K562 (cell line): Measurements from ENCODE around the gene CHKB. TPM values are rescaled to one million over a fixed set of nuclear protein-coding genes. Genes with fewer than 3 reads are reported as not detected.

Experiments
- ATAC-seq: fragments of 200-7000 bp; cut with Tn5 transposase; 3 replicates; pipeline ENCODE4 v1.9.1; 2020; ENCODE audit warnings: moderate library complexity
- BruUV-seq: library from RNA; stranded (reverse); fragments of 400-500 nt; replicated peaks from 2 replicates; lab custom pipeline; 2021; lab: Mats Ljungman, UMichigan
- CTCF ChIA-PET: fragments of 300-600 bp; formaldehyde crosslinking; extraction: SDS; loops from one replicate; lab custom pipeline; 2021; ENCODE audit warnings: low intra/inter-chr PET ratio; lab: Yijun Ruan, JAX
- POLR2A ChIA-PET: fragments of 300-600, 350-650 bp; sonication (Branson Sonifier 250); formaldehyde crosslinking; extraction: SDS; loops from one replicate; lab custom pipeline; 2021; ENCODE audit warnings: antibody characterized with exemption, inconsistent platforms; lab: Yijun Ruan, JAX
- DNase-seq, 4 experiments: peaks; one replicate each; pipeline versions ENCODE4 v3.0.0 to v3.0.0-alpha.2; 2011 to 2018; ENCODE audit warnings: low spot score in 3 of 4, mixed read lengths in 3 of 4; ENCODE audit errors: extremely low read depth in 1 of 4
- FAIRE-seq: peaks from 2 replicates; lab custom pipeline; 2011; peaks lifted over from hg19 to GRCh38; lab: Jason Lieb, UNC
- H2AFZ ChIP-seq: 2 replicates; pipeline ENCODE4 v1.6.0; 2011; ENCODE audit warnings: low read depth, low read length, control low read depth, inconsistent platforms
- H3K27ac ChIP-seq: fragments of 200-600 bp; 3 replicates; pipeline ENCODE4 v1.8.0; 2011; ENCODE audit warnings: low read depth, mild to moderate bottlenecking, control low read depth, inconsistent platforms, low read length, moderate library complexity, mixed read lengths; ENCODE audit errors: extremely low read depth
- H3K27me3 ChIP-seq, 2 experiments: fragments of 300-600 bp in 1 of 2; 2 replicates in 1 of 2; 3 replicates in 1 of 2; pipeline versions ENCODE4 v1.6.0 to v1.8.0; 2011; ENCODE audit warnings: inconsistent platforms in 2 of 2, low read length in 2 of 2, mild to moderate bottlenecking in 1 of 2, mixed read lengths in 1 of 2, moderate library complexity in 1 of 2; ENCODE audit not compliant: control insufficient read depth in 2 of 2, insufficient read depth in 2 of 2
- H3K36me3 ChIP-seq: fragments of 300-600 bp; 3 replicates; pipeline ENCODE4 v1.8.0; 2011; ENCODE audit warnings: mild to moderate bottlenecking, low read length, inconsistent platforms; ENCODE audit not compliant: control insufficient read depth, insufficient read depth
- H3K4me1 ChIP-seq, 2 experiments: fragments of 200-600 bp in 1 of 2; replicated peaks in 1 of 2; 2 replicates in 1 of 2; 3 replicates in 1 of 2; pipeline versions ENCODE4 v1.5.1 to v1.8.0; 2011; ENCODE audit warnings: inconsistent platforms in 2 of 2, low read length in 2 of 2, mild to moderate bottlenecking in 1 of 2, mixed read lengths in 1 of 2, moderate library complexity in 1 of 2; ENCODE audit not compliant: control insufficient read depth in 2 of 2, insufficient read depth in 2 of 2
- H3K4me2 ChIP-seq: 2 replicates; pipeline ENCODE4 v1.6.1; 2011; ENCODE audit warnings: low read length, control low read depth, inconsistent platforms, mixed read lengths; ENCODE audit not compliant: insufficient read depth
- H3K4me3 ChIP-seq: fragments of 200-600 bp; sonication (generic), shearing (Covaris generic); 2 replicates; pipeline ENCODE4 v1.5.1; 2016; ENCODE audit warnings: control low read depth, inconsistent platforms
- H3K79me2 ChIP-seq: fragments of 200-600 bp; 3 replicates; pipeline ENCODE4 v1.8.0; 2011; ENCODE audit warnings: low read length, inconsistent platforms; ENCODE audit not compliant: control insufficient read depth, insufficient read depth
- H3K9ac ChIP-seq, 2 experiments: 2 replicates each; pipeline versions ENCODE4 v1.6.0 to v1.6.1; 2011; ENCODE audit warnings: low read depth in 2 of 2, low read length in 2 of 2, control low read depth in 1 of 2, inconsistent platforms in 1 of 2, mild to moderate bottlenecking in 1 of 2, mixed read lengths in 1 of 2; ENCODE audit not compliant: insufficient read depth in 1 of 2
- H3K9me1 ChIP-seq: one replicate; pipeline ENCODE4 v1.6.0; 2011; ENCODE audit warnings: inconsistent platforms, mild to moderate bottlenecking, low read length, moderate library complexity; ENCODE audit not compliant: control insufficient read depth, insufficient read depth
- H3K9me3 ChIP-seq: replicated peaks from 2 replicates; pipeline ENCODE4 v1.5.1; 2011; ENCODE audit warnings: low read depth, low read length, inconsistent platforms; ENCODE audit not compliant: control insufficient read depth, insufficient read depth
- H4K20me1 ChIP-seq: replicated peaks from 2 replicates; pipeline ENCODE4 v1.6.1; 2011; ENCODE audit warnings: low read length, inconsistent platforms, mixed read lengths; ENCODE audit not compliant: control insufficient read depth, insufficient read depth
- ARNT ChIP-seq, 2 experiments: fragments of 450-650 bp; IDR thresholded peaks; 2 replicates each; pipeline ENCODE4 v1.6.1; 2016; ENCODE audit warnings: mild to moderate bottlenecking in 1 of 2
- BRCA1 ChIP-seq, 2 experiments: fragments of 450-650 bp in 1 of 2; sonication (generic) in 1 of 2; formaldehyde crosslinking in 1 of 2; IDR thresholded peaks; 2 replicates each; pipeline versions ENCODE4 v1.5.0 to v1.6.1; 2017 to 2020; ENCODE audit warnings: mild to moderate bottlenecking in 1 of 2, missing genetic modification reagents in 1 of 2
- DEAF1 ChIP-seq: fragments of 450-650 bp; formaldehyde crosslinking; IDR thresholded peaks from 2 replicates; pipeline ENCODE4 v1.4.0; 2020; ENCODE audit warnings: mild to moderate bottlenecking, moderate library complexity
- DMBX1 ChIP-seq: fragments of 250-450 bp; sonication (Bioruptor Pico); IDR thresholded peaks from 2 replicates; pipeline ENCODE4 v1.8.0; 2022; ENCODE audit warnings: inconsistent platforms, mild to moderate bottlenecking, moderate library complexity, borderline replicate concordance
- ETS1 ChIP-seq: conservative IDR thresholded peaks from 2 replicates; pipeline ENCODE4 v1.6.1; 2011; ENCODE audit warnings: low read depth, mild to moderate bottlenecking, low read length; ENCODE audit not compliant: control insufficient read depth
- GABPB2 ChIP-seq: fragments of 250-450 bp; sonication (Bioruptor Pico); conservative IDR thresholded peaks from 2 replicates; pipeline ENCODE4 v1.5.1; 2021; ENCODE audit warnings: mild to moderate bottlenecking
- HES1 ChIP-seq: fragments of 450-650 bp; IDR thresholded peaks from 2 replicates; pipeline ENCODE4 v1.6.1; 2016; ENCODE audit warnings: low read depth, mild to moderate bottlenecking, moderate library complexity
- HNRNPH1 ChIP-seq: fragments of 200-400 bp; formaldehyde crosslinking; optimal IDR thresholded peaks from 2 replicates; pipeline ENCODE3; 2017; ENCODE audit warnings: low read depth, mild to moderate bottlenecking, low read length, moderate library complexity
- IRF2 ChIP-seq: sonication (generic); formaldehyde crosslinking; IDR thresholded peaks from 2 replicates; pipeline ENCODE4 v1.8.1; 2022; ENCODE audit warnings: mild to moderate bottlenecking, missing genetic modification reagents
- NR3C1 ChIP-seq: sonication (generic); formaldehyde crosslinking; IDR thresholded peaks from 2 replicates; pipeline ENCODE4 v1.8.1; 2022; ENCODE audit warnings: missing genetic modification reagents
- POLR2G ChIP-seq: fragments of 200-400 bp; formaldehyde crosslinking; IDR thresholded peaks from 2 replicates; pipeline ENCODE4 v1.6.1; 2017; ENCODE audit warnings: low read depth, mild to moderate bottlenecking, antibody characterized with exemption, low read length, moderate library complexity
- RBM34 ChIP-seq: fragments of 200-400 bp; formaldehyde crosslinking; IDR thresholded peaks from 2 replicates; pipeline ENCODE4 v1.6.1; 2018; ENCODE audit warnings: low read length, borderline replicate concordance; ENCODE audit not compliant: insufficient read depth
- RFX5 ChIP-seq: IDR thresholded peaks from 2 replicates; pipeline ENCODE4 v1.6.1; 2011; ENCODE audit warnings: low read depth, mild to moderate bottlenecking, improper control_type of control experiment, low read length
- TCF7L2 ChIP-seq: fragments of 150-350 bp; IDR thresholded peaks from 2 replicates; pipeline ENCODE4 v1.6.1; 2016; ENCODE audit warnings: low read depth, mild to moderate bottlenecking, low read length, moderate library complexity
- ZNF140 ChIP-seq: fragments of 250-450 bp; sonication (Bioruptor Pico); IDR thresholded peaks from 2 replicates; pipeline ENCODE4 v1.8.0; 2021; ENCODE audit warnings: moderate library complexity, mild to moderate bottlenecking, inconsistent platforms
- ZSCAN32 ChIP-seq: fragments of 450-650 bp; formaldehyde crosslinking; IDR thresholded peaks from 2 replicates; pipeline ENCODE4 v1.4.0; 2020; ENCODE audit warnings: mild to moderate bottlenecking, moderate library complexity
- ZZZ3 ChIP-seq: fragments of 450-650 bp; IDR thresholded peaks from 2 replicates; pipeline ENCODE4 v1.6.1; 2016; ENCODE audit warnings: antibody characterized with exemption, mild to moderate bottlenecking, moderate library complexity
- WGBS: fragments of 100-300 bp; shearing (Covaris generic); methylation state at CpG from one replicate; pipeline ENCODE4 v1.1.6; 2016; ENCODE audit warnings: low coverage, mixed read lengths; ENCODE audit not compliant: insufficient coverage; ENCODE audit errors: missing lambda C conversion rate; 5-methylcytosine and 5-hydroxymethylcytosine counted together
- in situ Hi-C: fragments of 300-500 bp; cut with MboI; formaldehyde crosslinking; loops from 4 replicates; pipeline ENCODE4 v1.15.0; 2018; ENCODE audit warnings: inconsistent platforms, mixed read lengths
- intact Hi-C: fragments of 100-400 bp; cut with micrococcal nuclease; formaldehyde crosslinking; loops from 2 replicates; pipeline ENCODE4 v1.14.2; 2022
- polyA plus RNA-seq, 8 experiments: library from polyadenylated mRNA; depleted of rRNA in 4 of 8; stranded (reverse) in 5 of 8; unstranded in 3 of 8; fragments of >200 nt; fragmentation: Nextera tagmentation in 2 of 8; fragmentation: Illumina TruSeq in 1 of 8; extraction: Ambion mirVana in 2 of 8; extraction: Trizol in 1 of 8; gene quantifications; 2 replicates each; pipeline versions ENCODE4 v1.2.1 to v1.2.3, GENCODE V29; 2011 to 2014; ENCODE audit warnings: inconsistent platforms in 1 of 8, missing spikeins in 1 of 8
- total RNA-seq, 7 experiments: library from RNA; depleted of rRNA in 6 of 7; stranded (reverse); fragments of >200 nt in 6 of 7; fragmentation: Illumina TruSeq in 2 of 7; extraction: Trizol in 2 of 7; gene quantifications; 2 replicates each; pipeline versions ENCODE4 v1.2.1 to v1.2.3, GENCODE V29; 2011 to 2021; ENCODE audit warnings: low replicate concordance in 1 of 7

The CHKB gene
- total and polyA plus RNA-seq, 9 of the 15 experiments (the other 6 are each of a cell fraction or from before 2014, with no cell fraction given) = 2.7 to 31.0 (median 11.0) TPM

- Histone ChIP-seq H2AFZ (no peak overlapping the region), H3K4me2 (no peak overlapping the region), H4K20me1 (no peaks in the 10 kb centered on the region), H3K36me3 (no peaks in the 10 kb centered on the region; the same call in 2 of the 3 replicates), H3K4me1 (peaks cover 15 to 20% of the 10 kb centered on the region in 2 experiments; a peak in 4 of 5 replicates), H3K27ac (no peak overlapping the region), H3K27me3 (no peaks in the 10 kb centered on the region), H3K9ac (no peak overlapping the region), H3K4me3 (no peak overlapping the region), H3K9me1 (no peaks in the 10 kb centered on the region), H3K79me2 (peaks cover 6% of the 10 kb centered on the region; the same call in 2 of the 3 replicates), H3K9me3 (no peaks in the 10 kb centered on the region)
- ChIA-PET CTCF (no interaction called here), POLR2A (interaction anchor here (0.6 to 1.6 kb wide), 2 partner anchors 9 to 104 kb away, joined by 3 to 4 read pairs; no protein-coding TSS in a partner anchor)
- TF ChIP-seq POLR2G = no peak
- no peak for TF ChIP-seq GABPB2 (CRISPR knock-in tag)
- TF ChIP-seq ZNF140 (CRISPR knock-in tag) = no peak
- no peak for TF ChIP-seq RBM34
- no peak for TF ChIP-seq HNRNPH1
- TF ChIP-seq ZSCAN32 = no peak
- TF ChIP-seq IRF2 (CRISPR knock-in tag) = no peak
- TF ChIP-seq ETS1 = no peak
- TF ChIP-seq ARNT (IDR thresholded peaks at IDR 0.05) = no peak
- TF ChIP-seq HES1 = no peak
- TF ChIP-seq NR3C1 (CRISPR knock-in tag) = no peak
- TF ChIP-seq RFX5 = no peak
- TF ChIP-seq DEAF1 (CRISPR knock-in tag) = no peak
- no peak for TF ChIP-seq BRCA1 (IDR thresholded peaks at IDR 0.05)
- TF ChIP-seq BRCA1 (CRISPR knock-in tag; IDR thresholded peaks at IDR 0.05) = no peak
- TF ChIP-seq DMBX1 (CRISPR knock-in tag) = no peak
- no peak for TF ChIP-seq ZZZ3
- no peak for TF ChIP-seq TCF7L2
- FAIRE-seq (no peak), ATAC-seq (no peak), DNase-seq (no peak)
- intact Hi-C loops (no loop called here), in situ Hi-C loops (no loop called here)
- no TSS peak for BruUV-seq
- WGBS = 86% methylated on average over 19 of the region's 23 CpGs
Measured at GRCh38 chr22:50584106-50585096, 1.8 kb upstream of the CHKB start.
